Muscle layer of colon (tissue), 2 donors: ENCODE data around the gene SORBS1.

Experiments used
- H3K27ac ChIP-seq: one replicate; pipeline ENCODE4 v1.7.0; 2013; ENCODE audit warnings: low read depth, mild to moderate bottlenecking, low read length, moderate library complexity
- H3K27me3 ChIP-seq, 2 donors: one replicate each; pipeline ENCODE4 v1.7.0; 2013; ENCODE audit warnings: low read length in 2 of 2, mild to moderate bottlenecking in 2 of 2; ENCODE audit not compliant: insufficient read depth in 2 of 2, control insufficient read depth in 1 of 2
- H3K36me3 ChIP-seq: one replicate; pipeline ENCODE4 v1.7.0; 2013; ENCODE audit warnings: mild to moderate bottlenecking, low read length; ENCODE audit not compliant: insufficient read depth
- H3K4me1 ChIP-seq: one replicate; pipeline ENCODE4 v1.7.0; 2013; ENCODE audit warnings: mild to moderate bottlenecking, low read length; ENCODE audit not compliant: insufficient read depth
- H3K4me3 ChIP-seq, 2 donors: one replicate each; pipeline ENCODE4 v1.7.0; 2013; ENCODE audit warnings: low read length in 2 of 2, low read depth in 1 of 2, mild to moderate bottlenecking in 1 of 2, moderate library complexity in 1 of 2
- H3K9ac ChIP-seq: one replicate; pipeline ENCODE4 v1.7.0; 2013; ENCODE audit warnings: low read length
- H3K9me3 ChIP-seq: one replicate; pipeline ENCODE4 v1.7.0; 2013; ENCODE audit warnings: mild to moderate bottlenecking, low read length
- donor health status: abdominal sarcoma.
- donor health status: Adenocarcinoma of cecum.

SORBS1 gene

DNA sequence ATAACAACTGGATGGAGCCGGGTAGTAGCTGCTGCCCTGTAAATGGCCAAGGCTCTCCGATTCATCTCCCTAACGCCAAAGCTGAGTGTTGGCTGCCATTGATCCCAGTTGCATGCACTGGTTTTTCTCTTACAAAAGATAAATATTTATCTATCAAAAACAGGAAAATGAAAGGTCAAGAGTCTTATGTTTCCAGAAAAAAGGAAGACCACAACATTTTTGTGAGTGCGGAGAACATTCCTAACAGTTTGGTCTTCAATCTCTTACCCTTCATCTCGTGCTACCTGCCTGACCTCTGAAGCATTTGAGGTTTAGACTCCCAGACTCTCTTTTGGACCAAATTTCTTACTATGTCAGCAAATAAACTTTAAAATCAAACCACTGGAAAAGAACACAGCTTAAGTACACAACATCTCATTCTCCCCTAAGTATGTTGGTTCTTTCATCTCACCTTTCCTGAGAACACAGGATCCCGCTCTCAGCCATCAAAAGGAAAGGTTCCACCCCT lies 61.6 kb downstream of the SORBS1 start:
- Histone ChIP-seq H3K27ac (peak overlapping the region; percentile 79), H3K27me3 (no peaks in the 10 kb centered on the region), H3K36me3 (peaks cover 9% of the 10 kb centered on the region), H3K9me3 (no peaks in the 10 kb centered on the region), H3K4me1 (peaks cover 87% of the 10 kb centered on the region), H3K9ac (no peak overlapping the region), H3K4me3 (no peak overlapping the region)

DNA sequence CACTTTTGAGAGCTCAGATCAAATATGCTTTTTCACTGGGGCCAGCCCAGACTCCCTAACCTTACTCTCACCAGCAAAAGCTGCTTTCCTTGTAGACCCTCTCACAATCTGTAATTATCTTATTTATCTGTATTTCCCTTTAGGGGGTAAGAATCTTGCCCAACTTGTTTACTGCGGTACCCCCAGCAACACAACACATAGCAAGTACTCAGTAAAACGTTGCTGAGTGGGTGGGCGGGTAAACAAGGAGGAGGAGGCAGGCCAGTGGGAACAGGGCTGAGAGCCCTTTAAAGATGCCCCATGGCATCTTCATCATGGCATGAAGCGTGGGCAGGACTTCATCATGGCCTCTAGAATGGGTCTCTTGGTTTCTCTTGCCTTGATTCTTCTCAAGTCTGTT lies 64.2 kb downstream of the SORBS1 start:
- Histone ChIP-seq H3K36me3 (peaks cover 6% of the 10 kb centered on the region), H3K27ac (peak overlapping the region; percentile 41), H3K4me1 (peaks cover 79% of the 10 kb centered on the region), H3K9me3 (no peaks in the 10 kb centered on the region), H3K27me3 (no peaks in the 10 kb centered on the region), H3K9ac (no peak overlapping the region), H3K4me3 (no peak overlapping the region)

- Histone ChIP-seq H3K4me3 (no peak overlapping the region), H3K27me3 (no peaks in the 10 kb centered on the region), H3K27ac (peak overlapping the region; percentile 41), H3K4me1 (peaks cover 73% of the 10 kb centered on the region), H3K9me3 (no peaks in the 10 kb centered on the region), H3K36me3 (peaks cover 6% of the 10 kb centered on the region), H3K9ac (no peak overlapping the region)
Observed at GRCh38 chr10:95496246-95496911, 64.8 kb downstream of the SORBS1 start.

DNA sequence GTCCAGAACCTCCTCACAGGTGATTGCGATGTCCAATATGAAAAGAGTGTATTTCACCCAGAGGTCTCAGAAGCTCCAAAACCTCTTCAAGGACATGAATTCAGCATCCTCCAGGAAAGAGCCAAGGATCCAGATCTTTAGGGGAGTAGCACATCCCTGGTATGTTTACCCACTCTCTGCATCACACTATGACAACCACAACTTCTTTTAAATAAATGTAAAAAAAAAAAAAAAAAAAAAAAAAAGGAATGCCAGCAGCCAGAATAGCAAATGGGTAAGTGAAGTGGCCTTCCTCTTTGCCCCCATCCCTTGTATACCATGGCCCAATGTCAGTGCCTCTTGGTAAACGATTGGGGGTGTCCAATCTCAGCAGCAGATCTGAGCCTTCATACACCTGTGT lies 67.3 kb downstream of the SORBS1 start:
- H3K9me3 ChIP-seq, result no peaks in the 10 kb centered on the region
- H3K36me3 ChIP-seq, result peaks cover 17% of the 10 kb centered on the region
- H3K27me3 ChIP-seq, result no peaks in the 10 kb centered on the region
- H3K27ac ChIP-seq, result no peak overlapping the region
- H3K9ac ChIP-seq, result no peak overlapping the region
- H3K4me3 ChIP-seq, result no peak overlapping the region
- peaks cover 65% of the 10 kb centered on the region for H3K4me1 ChIP-seq

DNA sequence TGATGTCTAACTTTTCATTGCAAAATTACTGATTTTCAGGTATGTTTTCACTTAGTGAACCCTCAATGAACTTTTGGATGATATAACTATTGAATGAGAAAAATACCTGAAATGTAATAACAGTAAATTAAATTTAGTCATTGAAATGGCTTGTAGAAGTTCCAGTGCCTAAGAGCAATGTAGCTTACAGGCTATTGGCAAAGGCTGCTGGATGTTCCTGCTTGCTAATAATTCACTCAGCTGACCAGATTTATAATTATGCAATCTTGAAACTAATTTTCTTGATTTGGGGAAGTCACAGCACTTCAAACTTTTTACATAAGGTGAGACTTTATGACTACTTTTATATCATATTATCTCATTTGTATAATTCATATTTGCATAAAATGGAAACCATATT lies 73.2 kb downstream of the SORBS1 start:
- Histone ChIP-seq H3K4me1 (peaks cover 37% of the 10 kb centered on the region), H3K9ac (no peak overlapping the region), H3K36me3 (peaks cover 17% of the 10 kb centered on the region), H3K9me3 (no peaks in the 10 kb centered on the region), H3K27me3 (no peaks in the 10 kb centered on the region), H3K4me3 (no peak overlapping the region), H3K27ac (peak overlapping the region; percentile 57)

DNA sequence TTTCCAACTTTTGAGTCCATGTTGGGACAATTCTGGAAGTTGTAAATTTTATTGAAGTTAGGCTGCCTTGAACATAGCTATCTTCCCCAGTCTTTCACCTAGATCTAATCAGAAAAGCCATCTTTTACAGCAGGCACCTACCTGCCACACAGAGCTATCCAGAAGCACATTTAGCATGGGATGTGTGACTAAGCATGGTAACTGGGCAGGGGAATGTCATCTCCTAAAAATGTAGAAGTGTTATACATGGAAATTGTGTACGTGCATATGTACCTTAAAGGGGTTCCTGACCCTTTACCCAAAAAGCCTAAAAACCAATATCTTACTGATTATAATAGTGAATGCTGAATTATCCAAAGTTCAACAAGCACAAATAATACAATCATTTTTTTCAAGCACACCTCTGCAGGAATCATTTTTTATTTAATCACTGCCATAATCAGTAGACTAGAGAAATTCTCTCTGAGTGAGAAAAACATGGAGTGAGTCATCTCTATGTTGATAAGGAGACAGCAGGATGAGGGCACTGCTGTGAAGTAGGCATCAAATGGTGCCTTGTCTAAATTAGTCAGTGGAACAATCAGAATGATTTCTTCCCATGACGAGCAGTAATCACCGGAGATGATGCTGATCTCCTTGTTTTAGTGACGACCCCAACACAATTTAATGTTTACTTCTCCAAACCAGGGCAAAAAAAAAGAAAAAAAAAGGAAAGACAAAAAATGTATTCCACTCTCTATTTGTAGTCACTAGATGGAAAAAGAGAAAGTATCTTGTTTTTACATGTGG lies 75.9 kb downstream of the SORBS1 start:
- H3K4me1 ChIP-seq, result peaks cover 55% of the 10 kb centered on the region
- no peaks in the 10 kb centered on the region for H3K9me3 ChIP-seq
- H3K9ac ChIP-seq, result no peak overlapping the region
- H3K27me3 ChIP-seq, result no peaks in the 10 kb centered on the region
- no peak overlapping the region for H3K4me3 ChIP-seq
- no peak overlapping the region for H3K27ac ChIP-seq
- peaks cover 10% of the 10 kb centered on the region for H3K36me3 ChIP-seq

- Histone ChIP-seq H3K4me1 (peaks cover 59% of the 10 kb centered on the region), H3K4me3 (peak overlapping the region in 1 of 2 donors; percentile 12), H3K27ac (peak overlapping the region; percentile 45), H3K36me3 (peaks cover 11% of the 10 kb centered on the region), H3K9ac (no peak overlapping the region), H3K27me3 (no peaks in the 10 kb centered on the region), H3K9me3 (no peaks in the 10 kb centered on the region)
Observed at GRCh38 chr10:95482501-95483233, 78.5 kb downstream of the SORBS1 start.

GRCh38 chr10:95480901-95481491 lies 80.2 kb downstream of the SORBS1 start:
- Histone ChIP-seq H3K9me3 (no peaks in the 10 kb centered on the region), H3K4me1 (peaks cover 68% of the 10 kb centered on the region), H3K27ac (peak overlapping the region; percentile 70), H3K36me3 (peaks cover 11% of the 10 kb centered on the region), H3K4me3 (peak overlapping the region in 1 of 2 donors; percentile 14), H3K27me3 (no peaks in the 10 kb centered on the region), H3K9ac (peak overlapping the region; percentile 1)

GRCh38 chr10:95480102-95480900 lies 80.9 kb downstream of the SORBS1 start:
- peaks cover 71% of the 10 kb centered on the region for H3K4me1 ChIP-seq
- no peaks in the 10 kb centered on the region for H3K9me3 ChIP-seq
- H3K27me3 ChIP-seq, result no peaks in the 10 kb centered on the region
- peaks cover 11% of the 10 kb centered on the region for H3K36me3 ChIP-seq
- H3K4me3 ChIP-seq, result peak overlapping the region in 1 of 2 donors; percentile 14
- peak overlapping the region; percentile 70 for H3K27ac ChIP-seq
- peak overlapping the region; percentile 1 for H3K9ac ChIP-seq

DNA sequence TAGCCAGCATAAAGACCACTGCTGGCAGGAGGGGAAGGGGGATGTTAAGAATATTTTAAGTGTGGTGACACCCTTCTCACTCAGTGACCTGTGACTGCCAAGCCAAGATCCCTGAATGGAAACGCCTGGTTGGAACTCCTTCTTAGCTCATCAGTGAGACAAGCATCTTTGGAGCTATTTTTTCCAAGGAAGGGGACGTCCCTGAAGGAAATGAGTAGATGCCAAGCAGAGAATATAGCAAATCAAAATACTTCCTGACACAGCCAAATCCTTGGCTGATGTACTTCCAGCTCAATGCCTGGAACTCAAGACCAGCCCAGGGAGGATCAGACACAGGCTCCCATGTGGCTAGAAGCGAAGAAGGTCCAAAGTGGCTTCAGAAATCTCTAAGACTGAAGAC lies 82.2 kb downstream of the SORBS1 start:
- Histone ChIP-seq H3K4me1 (peaks cover 84% of the 10 kb centered on the region), H3K9ac (peak overlapping the region; percentile 1)

More for the DNA sequence above, 82.2 kb downstream of the SORBS1 start:
- Histone ChIP-seq H3K9me3 (no peaks in the 10 kb centered on the region), H3K36me3 (peaks cover 11% of the 10 kb centered on the region), H3K27ac (peak overlapping the region; percentile 70), H3K4me3 (no peak overlapping the region), H3K27me3 (no peaks in the 10 kb centered on the region)
